GM12874 (cell line): ENCODE measurements around the gene PSAP.

Experiments used
- TF ChIP-seq, protein P1 (sequence below): IDR thresholded peaks from 2 replicates; pipeline ENCODE4 v1.5.1; 2011; ENCODE audit warnings: low read depth, mild to moderate bottlenecking, control low read depth, low read length, moderate library complexity; ENCODE audit not compliant: insufficient read depth

The PSAP gene

DNA sequence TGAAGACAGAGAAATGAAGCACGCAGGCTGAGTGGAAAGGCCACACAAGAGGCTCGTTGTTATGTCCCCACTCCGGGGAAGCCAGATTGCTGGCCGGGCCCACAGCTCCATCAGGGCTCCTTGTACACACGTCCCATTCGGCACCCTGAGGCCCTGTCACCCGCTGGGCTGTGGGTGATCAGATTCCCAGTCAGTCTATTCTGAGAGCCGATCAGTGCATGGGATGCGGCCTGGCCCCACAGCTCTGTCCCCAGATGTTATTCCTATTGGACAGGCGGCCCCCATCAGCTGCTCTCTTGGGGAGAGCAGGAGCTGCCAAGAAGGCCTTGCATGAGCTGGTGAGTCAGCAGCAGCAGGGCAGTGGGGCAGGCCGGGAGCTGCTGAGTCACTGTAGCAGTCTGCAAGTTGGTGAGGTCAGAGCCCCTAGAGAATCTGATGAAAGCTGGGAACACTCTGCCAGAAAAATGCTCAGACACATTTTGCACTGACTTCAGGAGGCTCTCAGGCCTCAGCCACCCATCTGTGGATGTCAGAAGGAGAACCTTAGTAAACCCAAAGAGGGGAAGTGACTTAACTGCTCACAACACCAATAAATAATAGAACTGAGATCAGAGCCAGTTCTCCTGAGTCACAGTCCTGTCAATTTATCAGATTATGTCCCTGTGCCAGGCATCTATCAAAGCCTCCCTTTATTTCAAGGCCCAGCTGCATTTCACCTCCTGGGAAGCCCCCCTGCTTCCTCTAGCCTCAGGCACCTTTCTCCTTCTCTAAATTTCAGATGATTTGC is 9.4 kb upstream of the PSAP start:
- TF ChIP-seq, protein P1, sequence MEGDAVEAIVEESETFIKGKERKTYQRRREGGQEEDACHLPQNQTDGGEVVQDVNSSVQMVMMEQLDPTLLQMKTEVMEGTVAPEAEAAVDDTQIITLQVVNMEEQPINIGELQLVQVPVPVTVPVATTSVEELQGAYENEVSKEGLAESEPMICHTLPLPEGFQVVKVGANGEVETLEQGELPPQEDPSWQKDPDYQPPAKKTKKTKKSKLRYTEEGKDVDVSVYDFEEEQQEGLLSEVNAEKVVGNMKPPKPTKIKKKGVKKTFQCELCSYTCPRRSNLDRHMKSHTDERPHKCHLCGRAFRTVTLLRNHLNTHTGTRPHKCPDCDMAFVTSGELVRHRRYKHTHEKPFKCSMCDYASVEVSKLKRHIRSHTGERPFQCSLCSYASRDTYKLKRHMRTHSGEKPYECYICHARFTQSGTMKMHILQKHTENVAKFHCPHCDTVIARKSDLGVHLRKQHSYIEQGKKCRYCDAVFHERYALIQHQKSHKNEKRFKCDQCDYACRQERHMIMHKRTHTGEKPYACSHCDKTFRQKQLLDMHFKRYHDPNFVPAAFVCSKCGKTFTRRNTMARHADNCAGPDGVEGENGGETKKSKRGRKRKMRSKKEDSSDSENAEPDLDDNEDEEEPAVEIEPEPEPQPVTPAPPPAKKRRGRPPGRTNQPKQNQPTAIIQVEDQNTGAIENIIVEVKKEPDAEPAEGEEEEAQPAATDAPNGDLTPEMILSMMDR: no peak

DNA sequence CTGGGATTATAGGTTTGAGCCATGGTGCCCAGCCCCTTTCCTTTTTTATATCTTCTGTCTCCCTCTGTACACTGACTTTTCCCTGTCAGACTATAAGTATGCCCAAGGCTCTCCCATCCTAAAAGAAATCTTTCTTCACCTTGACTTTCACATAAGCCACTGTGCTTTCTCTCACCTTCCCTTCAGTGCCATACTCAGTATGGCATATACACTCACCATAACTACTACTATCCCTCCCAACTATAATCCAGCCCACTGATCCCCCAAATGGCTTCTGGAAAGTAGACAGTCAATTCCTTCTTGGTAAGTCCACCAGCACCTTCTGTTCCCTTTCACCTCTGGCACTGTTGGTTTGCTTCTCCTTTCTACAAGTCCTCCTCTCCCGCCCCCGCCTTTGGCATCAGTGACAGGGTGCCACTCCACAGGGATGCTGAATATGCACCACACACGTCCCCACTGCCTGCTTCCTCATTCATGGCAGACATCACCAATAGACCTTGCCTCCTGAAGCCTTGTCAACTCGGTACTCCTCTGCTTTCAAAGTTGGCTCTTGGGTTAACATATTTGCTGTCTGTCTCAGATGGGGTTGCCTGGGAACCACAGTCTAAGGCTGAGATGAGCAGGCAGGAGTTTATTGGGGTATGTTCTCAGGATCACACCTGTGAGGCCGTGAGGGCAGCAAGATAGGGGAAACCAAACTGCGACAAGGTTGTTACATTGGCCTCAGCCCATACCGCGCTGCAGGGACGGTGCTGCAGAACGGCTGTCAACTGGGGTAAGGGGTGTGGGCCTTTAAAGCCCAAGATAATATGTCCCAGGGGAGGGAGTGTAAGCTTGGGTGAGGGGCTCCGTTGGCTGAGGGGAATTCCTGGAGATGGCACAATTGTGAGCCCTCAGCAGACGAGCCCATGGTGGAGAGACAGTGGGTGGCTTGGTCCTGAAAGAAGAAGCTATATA is 7.2 kb upstream of the PSAP start:
- TF ChIP-seq, protein P1: no peak

DNA sequence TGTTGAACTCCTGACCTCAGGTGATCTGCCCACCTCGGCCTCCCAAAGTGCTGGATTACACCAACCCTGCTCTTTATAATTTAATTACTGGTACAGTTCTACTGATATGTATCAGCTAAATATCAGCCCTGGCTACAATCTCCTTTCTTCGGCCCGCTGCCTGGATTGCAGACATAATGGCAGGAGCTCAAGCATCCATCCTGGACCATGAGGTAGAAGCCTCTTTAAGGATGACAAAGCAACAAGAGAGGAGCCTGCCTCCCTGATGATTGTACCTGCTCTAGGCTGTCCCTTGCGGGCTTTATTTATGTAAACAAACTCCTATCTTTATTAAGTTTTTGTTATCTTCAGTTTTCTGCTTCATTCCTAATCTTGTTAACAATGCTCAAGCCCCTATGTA is 5.6 kb upstream of the PSAP start:
- TF ChIP-seq, protein P1: no peak

DNA sequence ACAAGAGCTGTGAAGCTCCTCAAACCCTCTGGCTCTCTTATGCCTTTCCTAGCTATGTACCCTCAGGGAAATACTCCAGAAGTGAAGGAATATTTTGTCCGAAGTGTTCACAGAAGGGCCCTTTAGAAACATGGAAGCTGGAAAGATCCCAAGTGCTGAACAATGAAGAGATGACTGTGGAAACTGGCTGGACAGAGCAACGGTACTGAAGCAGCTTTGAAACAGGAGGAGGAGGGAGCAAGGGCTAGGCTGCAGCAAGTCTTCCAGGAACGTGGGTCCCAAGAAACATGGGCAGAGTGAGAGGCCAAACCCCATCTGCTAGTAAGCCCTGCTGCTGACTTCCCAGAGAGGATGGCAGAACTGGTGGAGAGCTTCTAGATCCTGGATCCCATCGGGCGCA is 3.0 kb upstream of the PSAP start:
- TF ChIP-seq, protein P1: no peak

DNA sequence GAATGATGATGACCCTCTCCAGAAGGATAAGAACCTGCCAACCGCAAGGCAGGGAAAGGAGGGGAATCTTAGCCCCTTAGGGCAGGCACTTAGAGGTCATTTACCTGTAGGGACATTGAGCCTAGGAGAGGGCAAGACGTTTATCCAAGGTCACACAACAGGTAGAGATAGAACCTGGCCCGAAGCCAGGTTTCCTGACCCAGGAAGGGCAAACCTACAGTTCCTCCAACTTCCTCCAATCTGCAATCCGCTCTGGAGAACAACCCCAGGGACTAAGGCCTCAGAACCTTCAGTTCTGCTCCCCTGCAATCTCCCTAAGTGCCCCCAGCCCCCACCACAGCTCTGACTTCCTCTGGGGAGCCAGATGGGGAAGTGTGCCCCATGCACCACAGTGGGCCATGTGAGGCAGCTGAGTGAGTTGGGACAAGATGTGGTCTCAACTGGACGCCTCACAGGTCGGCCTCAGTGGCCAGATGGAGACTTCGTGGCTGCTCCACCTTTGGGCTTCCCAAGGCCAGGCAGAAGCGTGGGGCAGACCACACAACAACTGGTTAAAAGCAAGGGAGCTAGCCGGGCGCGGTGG is 1.4 kb upstream of the PSAP start:
- TF ChIP-seq, protein P1: no peak

DNA sequence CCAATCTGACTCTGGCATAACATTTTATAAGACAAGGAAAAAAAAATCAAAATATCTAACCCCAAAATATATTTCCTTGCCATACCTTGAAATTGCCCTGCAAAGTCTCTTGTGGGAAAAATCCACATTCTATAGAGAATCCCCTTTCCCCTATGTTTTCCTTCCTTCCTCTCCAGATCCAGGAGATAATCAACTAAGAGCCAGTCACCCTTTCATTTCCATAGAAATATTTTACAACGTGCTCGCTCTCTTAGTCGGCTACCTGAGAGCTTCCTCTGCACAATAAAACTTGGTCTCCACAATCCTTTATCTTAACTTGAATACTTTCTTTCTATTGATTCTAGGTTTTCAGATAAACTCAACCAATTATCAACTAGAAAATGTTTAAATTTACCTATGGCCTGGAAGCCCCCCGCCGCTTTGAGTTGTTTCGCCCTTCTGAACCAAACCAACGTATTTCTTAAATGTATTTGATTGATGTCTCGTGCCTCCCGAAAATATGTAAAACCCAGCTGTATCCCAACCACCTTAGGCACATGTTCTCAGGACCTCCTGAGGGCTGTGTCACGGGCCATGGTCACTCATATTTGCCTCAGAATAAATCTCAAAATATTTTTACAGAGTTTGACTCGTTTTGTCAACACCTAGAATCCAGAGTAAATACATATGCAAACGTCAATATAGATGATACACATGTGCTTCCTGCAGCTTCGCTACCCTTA is 869 bp downstream of the PSAP start:
- TF ChIP-seq, protein P1: no peak
